HG02852 (cell line): ENCODE data around the gene DHX34.
"Not testable (repeated sequence)": the region's sequence is repeated elsewhere in the genome, so short reads cannot be mapped to it uniquely, and the experiment has no call there.

Experiments used
- ATAC-seq: cut with Tn5 transposase; IDR thresholded peaks from one replicate; pipeline ENCODE4 v1.9.1; 2021; ENCODE audit warnings: mild to moderate bottlenecking, moderate library complexity; ENCODE audit not compliant: unreplicated experiment

DHX34 gene

GRCh38 chr19:47384533-47384932, 35.4 kb downstream of the DHX34 start:
- not testable (repeated sequence) for ATAC-seq

GRCh38 chr19:47386582-47386981, 37.5 kb downstream of the DHX34 start:
- not testable (repeated sequence) for ATAC-seq

- ATAC-seq = not testable (repeated sequence)
These were observed 38.5 kb downstream of the DHX34 start for GRCh38 chr19:47387623-47388022.

- ATAC-seq = not testable (repeated sequence)
These were observed 39.6 kb downstream of the DHX34 start for GRCh38 chr19:47388721-47389120.

GRCh38 chr19:47389150-47389556, 40.0 kb downstream of the DHX34 start:
- no peak for ATAC-seq

- ATAC-seq = no peak
These were observed 41.7 kb downstream of the DHX34 start for GRCh38 chr19:47390533-47391488.

GRCh38 chr19:47391510-47392223, 42.6 kb downstream of the DHX34 start:
- ATAC-seq = no peak

- ATAC-seq = no peak
These were observed 49.8 kb downstream of the DHX34 start for GRCh38 chr19:47398707-47399597.

GRCh38 chr19:47402504-47402903, 53.4 kb downstream of the DHX34 start:
- no peak for ATAC-seq

- ATAC-seq = no peak
These were observed 55.5 kb downstream of the DHX34 start for GRCh38 chr19:47404334-47405196.

GRCh38 chr19:47405197-47405550, 56.1 kb downstream of the DHX34 start:
- ATAC-seq = no peak

GRCh38 chr19:47405854-47406417, 56.8 kb downstream of the DHX34 start:
- ATAC-seq = no peak

- ATAC-seq = no peak
These were observed 57.7 kb downstream of the DHX34 start for GRCh38 chr19:47406711-47407416.

- ATAC-seq = no peak
These were observed 58.3 kb downstream of the DHX34 start for GRCh38 chr19:47407417-47407774.

GRCh38 chr19:47408156-47408938, 59.2 kb downstream of the DHX34 start:
- ATAC-seq = no peak

- ATAC-seq = no peak
These were observed 62.0 kb downstream of the DHX34 start for GRCh38 chr19:47411101-47411500.

GRCh38 chr19:47411696-47412095, 62.6 kb downstream of the DHX34 start:
- not testable (repeated sequence) for ATAC-seq

GRCh38 chr19:47413941-47414340, 64.8 kb downstream of the DHX34 start:
- ATAC-seq = no peak
